KOPT-K1 (cell line): ENCODE results near the gene KCNJ6.

Experiments
- H3K27ac ChIP-seq: fragments of 200-600 bp; sonication (generic); 2 replicates; pipeline ENCODE4 v1.5.1; 2016; ENCODE audit warnings: antibody characterized with exemption, mild to moderate bottlenecking, low read depth, low read length; ENCODE audit not compliant: poor library complexity, severe bottlenecking
- H3K36me3 ChIP-seq: fragments of 200-600 bp; sonication (generic); 2 replicates; pipeline ENCODE4 v1.5.1; 2017; ENCODE audit warnings: antibody characterized with exemption, mild to moderate bottlenecking, low read length, moderate library complexity; ENCODE audit not compliant: insufficient read depth
- H3K9me3 ChIP-seq: fragments of 200-600 bp; sonication (generic); 2 replicates; pipeline ENCODE4 v1.5.1; 2017; ENCODE audit warnings: antibody characterized with exemption, low read length, mild to moderate bottlenecking; ENCODE audit not compliant: insufficient read depth, poor library complexity, severe bottlenecking

KCNJ6 gene

DNA sequence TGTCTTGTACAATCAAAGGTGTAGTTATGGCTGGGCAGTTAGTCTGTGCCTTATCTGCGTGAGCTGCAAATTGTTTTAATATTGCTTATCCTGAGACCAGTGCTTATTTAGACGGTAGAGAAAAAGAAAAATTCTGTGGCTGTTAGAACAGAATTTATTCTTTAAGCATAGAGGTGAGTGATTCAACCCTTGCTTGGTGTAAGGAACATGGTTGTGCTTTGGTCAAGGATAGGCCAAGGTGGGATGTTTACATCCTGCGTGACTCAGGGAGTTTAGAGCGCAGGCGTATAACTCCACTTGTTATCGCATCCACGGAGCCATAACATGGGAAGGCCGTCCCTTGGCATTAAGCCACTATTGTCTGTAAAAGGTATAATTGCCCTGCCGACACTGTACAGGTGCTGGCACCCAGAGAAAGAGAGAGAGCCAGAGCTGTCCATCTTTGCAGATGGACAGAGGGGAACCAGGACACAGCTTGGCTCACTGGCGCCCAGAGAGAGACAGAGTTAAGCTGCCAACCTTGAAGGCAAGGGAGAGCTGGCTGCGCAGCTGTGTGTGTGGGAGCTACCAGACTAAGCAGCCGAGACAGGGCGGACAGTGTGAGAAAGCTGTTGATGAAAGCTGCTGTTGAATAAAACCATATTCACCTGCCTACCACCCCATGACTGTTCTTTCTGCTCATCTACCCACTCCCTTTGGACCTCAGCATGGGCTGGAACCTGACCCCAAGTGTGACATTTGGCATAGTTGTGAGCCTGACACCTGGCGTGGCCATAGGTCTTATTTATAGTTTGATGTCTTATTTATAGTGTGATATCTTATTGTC is 349.3 kb downstream of the KCNJ6 start:
- no peak overlapping the region for H3K27ac ChIP-seq
- H3K36me3 ChIP-seq = no peaks in the 10 kb centered on the region
- no peaks in the 10 kb centered on the region for H3K9me3 ChIP-seq

DNA sequence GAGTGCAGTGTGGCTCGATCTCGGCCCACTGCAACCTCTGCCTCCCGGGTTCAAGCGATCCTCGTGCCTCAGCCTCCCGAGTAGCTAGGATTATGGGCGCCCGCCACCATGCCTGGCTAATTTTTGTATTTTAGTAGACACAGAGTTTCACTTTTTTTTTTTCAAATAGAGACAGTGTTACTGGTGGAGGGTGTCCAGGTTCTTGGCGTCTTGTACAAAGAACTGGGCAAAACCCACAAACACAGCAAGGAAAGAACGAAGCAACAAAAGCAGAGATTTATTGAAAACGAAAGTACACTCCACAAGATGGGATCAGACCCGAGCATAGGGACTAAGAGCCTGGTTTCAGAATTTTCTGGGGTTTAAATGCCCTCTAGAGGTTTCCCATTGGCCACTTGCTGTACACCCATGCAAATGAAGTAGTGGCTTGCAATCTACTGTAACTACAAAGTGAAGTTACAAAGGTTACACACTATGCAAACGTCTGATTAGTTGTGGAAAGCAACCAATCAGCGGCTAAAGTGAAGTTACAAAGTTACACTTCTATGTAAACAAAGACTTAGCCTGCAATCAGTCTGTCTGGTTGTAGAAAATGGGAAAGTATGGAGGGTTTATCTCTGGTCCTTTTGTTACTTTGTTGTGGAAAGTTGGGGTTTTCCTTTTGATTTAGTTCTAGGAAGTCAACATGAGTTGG is 350.6 kb downstream of the KCNJ6 start:
- no peaks in the 10 kb centered on the region for H3K36me3 ChIP-seq
- H3K27ac ChIP-seq = no peak overlapping the region
- no peaks in the 10 kb centered on the region for H3K9me3 ChIP-seq

DNA sequence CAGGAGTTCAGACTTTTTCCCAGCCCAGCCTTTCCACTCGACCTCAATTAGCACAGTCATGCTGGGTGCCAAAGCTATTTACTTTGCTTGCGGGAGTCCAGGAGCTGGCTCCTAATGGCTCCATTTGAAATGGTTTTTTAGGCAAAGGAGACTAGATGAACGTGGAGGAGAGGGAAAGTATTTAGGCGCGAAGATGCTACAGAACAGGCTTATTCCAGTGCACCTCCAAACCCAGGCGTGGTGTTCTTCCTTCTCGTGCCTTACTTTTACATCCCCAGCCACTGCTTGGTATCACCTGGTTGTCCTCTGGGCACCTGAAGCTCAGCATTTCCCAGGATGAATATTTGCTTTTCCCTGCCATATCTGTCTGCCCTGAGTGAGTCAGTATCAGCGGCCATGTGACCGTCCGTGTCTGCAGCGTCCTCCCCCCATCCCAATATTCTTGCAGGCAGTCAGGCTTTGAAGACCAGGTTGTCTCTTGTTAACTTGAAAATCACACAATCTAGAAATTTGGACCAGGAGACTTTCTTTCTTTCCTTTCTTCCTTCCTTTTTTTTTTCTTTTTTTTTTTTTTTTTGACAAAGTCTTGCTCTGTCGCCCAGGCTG is 351.2 kb downstream of the KCNJ6 start:
- H3K36me3 ChIP-seq = no peaks in the 10 kb centered on the region
- no peaks in the 10 kb centered on the region for H3K9me3 ChIP-seq
- peak overlapping the region; percentile 77 for H3K27ac ChIP-seq

DNA sequence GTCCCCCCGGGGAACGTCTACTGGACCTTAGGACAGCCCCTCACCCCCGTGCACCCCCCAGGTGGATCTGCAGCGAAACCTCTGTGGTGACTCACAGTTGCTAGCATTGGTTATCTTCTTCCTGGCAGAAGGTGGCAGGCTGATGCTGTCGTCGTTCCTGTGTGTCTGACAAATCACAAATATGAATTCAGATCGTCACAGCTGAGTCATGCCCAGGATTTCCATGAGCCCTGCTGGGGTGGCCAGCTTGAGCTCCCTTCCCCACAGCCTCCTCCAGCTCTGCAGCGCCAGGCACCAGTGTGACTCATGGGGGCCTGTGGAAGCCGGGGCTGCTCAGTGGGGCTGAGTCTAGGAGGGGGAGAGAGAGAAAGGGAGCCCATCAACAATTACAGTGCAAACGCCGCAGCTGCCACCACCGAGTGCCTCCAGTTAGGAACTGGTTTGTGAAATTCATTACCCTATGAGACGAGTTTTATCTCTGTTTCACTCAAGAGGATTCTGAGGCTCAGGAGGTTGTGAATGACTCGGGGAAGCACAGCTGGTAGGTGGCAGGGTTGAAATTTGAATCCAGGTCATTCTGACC is 351.8 kb downstream of the KCNJ6 start:
- Histone ChIP-seq H3K9me3 (no peaks in the 10 kb centered on the region), H3K36me3 (no peaks in the 10 kb centered on the region), H3K27ac (peak overlapping the region; percentile 77)

DNA sequence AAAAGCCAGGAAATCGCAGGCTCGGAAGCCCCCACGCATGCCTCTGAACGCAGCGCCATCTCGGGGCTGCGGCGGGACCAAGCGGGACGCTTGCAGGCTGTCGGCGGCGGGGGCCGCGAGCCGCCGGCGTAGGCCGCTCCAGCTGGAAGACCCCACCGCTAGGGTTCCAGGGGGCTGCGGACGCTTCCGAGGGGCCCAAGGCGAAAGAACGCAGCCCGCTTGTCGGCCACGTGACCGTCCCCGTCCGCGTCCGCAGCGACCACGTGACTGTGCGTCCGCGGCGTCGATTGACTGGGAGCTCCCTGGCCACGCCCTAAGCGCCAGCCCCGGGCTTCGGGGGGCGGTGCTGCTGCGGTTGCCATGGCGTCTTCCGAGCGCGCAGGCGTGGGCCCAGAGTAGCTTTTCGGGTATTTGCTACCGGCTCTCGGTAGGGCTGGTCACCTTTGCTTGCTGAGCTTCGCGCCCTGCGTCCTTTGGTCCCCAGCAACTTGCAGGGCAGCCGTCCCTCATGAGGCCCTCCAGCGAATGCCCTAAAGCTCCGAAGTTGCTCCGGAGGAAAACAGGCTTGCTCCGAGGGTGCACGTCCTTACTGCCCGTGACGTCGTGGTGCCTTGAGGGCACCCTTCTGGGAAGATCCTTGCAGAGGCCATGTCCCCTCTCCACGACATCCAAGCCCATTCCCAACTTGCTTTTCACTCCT is 352.5 kb downstream of the KCNJ6 start:
- H3K27ac ChIP-seq = peak overlapping the region; percentile 77
- H3K36me3 ChIP-seq = no peaks in the 10 kb centered on the region
- H3K9me3 ChIP-seq = no peaks in the 10 kb centered on the region

DNA sequence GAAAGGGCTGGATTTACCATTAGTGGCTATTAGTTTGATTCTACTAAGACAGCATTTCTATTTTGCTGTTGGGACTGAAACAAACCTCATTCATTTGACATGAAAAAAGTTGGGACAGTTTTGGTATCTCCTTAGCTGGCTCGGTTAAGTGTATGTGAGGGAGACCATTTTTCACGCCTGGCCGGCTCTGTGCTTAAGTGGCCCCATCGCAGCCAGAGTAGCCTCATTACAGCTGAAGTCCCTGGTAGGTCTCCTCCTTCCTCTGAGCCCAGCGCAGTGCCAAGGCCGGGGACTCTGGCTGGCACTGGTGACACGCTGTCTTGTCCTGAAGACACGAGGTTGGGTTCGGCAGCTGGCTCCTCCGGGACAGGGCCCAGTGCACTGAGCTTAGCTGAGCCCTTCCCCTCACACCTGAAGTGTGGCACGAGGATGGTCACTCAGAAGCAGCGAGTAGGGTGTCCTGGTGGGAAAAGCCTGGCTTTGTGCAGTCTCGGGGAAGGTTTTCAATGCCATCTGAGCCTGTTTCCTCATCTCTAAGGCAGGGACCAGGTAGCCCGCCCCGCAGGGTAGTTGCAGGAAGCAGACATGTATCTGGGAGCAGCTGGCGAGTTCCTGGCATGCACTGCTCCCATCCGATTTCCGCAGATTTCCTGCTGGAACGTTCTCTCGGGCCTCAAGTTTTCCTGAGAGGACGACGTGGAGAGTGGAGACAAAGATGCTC is 353.2 kb downstream of the KCNJ6 start:
- peak overlapping the region; percentile 77 for H3K27ac ChIP-seq

GRCh38 chr21:37561941-37562919 is 354.0 kb downstream of the KCNJ6 start:
- H3K27ac ChIP-seq = no peak overlapping the region
- no peaks in the 10 kb centered on the region for H3K9me3 ChIP-seq
- H3K36me3 ChIP-seq = no peaks in the 10 kb centered on the region

More for the DNA sequence above, 353.2 kb downstream of the KCNJ6 start:
- Histone ChIP-seq H3K9me3 (no peaks in the 10 kb centered on the region), H3K36me3 (no peaks in the 10 kb centered on the region)

DNA sequence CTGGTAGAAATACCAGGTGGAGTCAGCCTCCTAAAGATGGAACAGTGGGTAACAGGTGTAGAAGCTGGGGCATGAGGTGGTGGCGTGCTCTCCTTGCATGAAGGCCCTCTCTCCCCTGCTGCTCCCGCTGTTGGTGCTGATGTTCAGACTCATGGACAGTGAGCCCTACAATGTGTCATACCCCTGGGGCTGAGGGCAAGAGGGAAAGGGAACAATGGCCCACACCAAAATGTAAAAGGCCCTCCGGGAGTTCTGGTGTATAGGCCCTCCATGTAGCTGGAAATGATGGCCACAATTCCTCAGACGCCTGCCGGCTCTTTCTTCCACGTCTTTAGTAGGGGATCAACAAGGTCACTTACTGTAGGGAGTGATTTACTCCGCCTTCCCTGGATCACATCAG is 354.8 kb downstream of the KCNJ6 start:
- H3K27ac ChIP-seq = no peak overlapping the region
- no peaks in the 10 kb centered on the region for H3K36me3 ChIP-seq
- H3K9me3 ChIP-seq = no peaks in the 10 kb centered on the region

DNA sequence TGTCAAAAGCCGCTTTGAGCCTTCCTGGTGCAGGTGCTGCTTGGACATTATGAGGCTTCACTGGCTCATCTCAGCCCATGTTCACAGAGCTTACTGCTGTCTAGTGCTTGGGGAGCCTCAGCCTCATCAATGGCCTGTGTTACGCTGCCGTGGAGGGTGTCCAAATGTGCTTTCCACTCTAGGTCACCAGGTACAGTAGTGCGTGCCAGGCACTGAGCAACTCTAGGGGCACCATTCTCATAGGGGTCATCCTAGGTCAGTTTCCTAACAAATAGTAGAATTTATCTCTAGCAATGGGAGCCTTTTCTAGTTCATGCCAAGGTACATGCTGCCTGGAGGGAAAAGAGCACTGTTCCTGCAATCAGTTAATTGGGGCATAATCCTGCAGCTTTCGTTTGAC is 355.9 kb downstream of the KCNJ6 start:
- Histone ChIP-seq H3K36me3 (no peaks in the 10 kb centered on the region), H3K27ac (no peak overlapping the region), H3K9me3 (no peaks in the 10 kb centered on the region)

GRCh38 chr21:37558676-37559211 is 357.5 kb downstream of the KCNJ6 start:
- no peaks in the 10 kb centered on the region for H3K36me3 ChIP-seq
- H3K27ac ChIP-seq = no peak overlapping the region
- no peaks in the 10 kb centered on the region for H3K9me3 ChIP-seq
